Measurements from ENCODE around the gene TPRKB.
"Not testable (repeated sequence)": the region's sequence is repeated elsewhere in the genome, so short reads cannot be mapped to it uniquely, and the experiment has no call there.

The TPRKB gene

GRCh38 chr2:73736855-73737779 lies at the start of gene TPRKB:
TSS of gene TPRKB (minus strand) at chr2:73737345. CDS start at chr2:73734569, 2,776 bp downstream.
- peak; percentile 98 for DNase-seq (ENCODE audit: low read depth)

- DNase-seq (ENCODE audit: low read depth), result not testable (repeated sequence)
These were observed 46.7 kb upstream of the TPRKB start, which contains the start of gene C2orf78 for GRCh38 chr2:73783883-73784282. TSS of gene C2orf78 (plus strand) at chr2:73784183. CDS start at chr2:73784310, 127 bp downstream.

GRCh38 chr2:73783402-73783801 lies 46.3 kb upstream of the TPRKB start:
- DNase-seq (ENCODE audit: low read depth), result peak; percentile 16

DNA sequence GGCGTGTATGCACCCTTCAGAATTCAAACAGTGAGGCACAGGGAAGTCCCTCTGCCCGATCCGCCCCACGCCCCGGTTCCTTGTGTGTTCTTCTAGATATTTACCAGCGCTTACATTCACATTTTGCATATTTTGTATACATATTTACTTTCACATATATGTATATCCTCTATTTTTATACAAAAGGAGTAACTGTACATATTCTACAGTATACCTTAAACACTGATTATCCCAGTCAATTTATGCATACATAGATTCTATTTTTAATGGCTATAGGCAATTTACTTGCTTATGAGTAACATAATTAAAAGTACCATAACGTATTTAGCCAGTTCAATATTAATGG lies 43.1 kb upstream of the TPRKB start:
- no peak for DNase-seq (ENCODE audit: low read depth)

DNA sequence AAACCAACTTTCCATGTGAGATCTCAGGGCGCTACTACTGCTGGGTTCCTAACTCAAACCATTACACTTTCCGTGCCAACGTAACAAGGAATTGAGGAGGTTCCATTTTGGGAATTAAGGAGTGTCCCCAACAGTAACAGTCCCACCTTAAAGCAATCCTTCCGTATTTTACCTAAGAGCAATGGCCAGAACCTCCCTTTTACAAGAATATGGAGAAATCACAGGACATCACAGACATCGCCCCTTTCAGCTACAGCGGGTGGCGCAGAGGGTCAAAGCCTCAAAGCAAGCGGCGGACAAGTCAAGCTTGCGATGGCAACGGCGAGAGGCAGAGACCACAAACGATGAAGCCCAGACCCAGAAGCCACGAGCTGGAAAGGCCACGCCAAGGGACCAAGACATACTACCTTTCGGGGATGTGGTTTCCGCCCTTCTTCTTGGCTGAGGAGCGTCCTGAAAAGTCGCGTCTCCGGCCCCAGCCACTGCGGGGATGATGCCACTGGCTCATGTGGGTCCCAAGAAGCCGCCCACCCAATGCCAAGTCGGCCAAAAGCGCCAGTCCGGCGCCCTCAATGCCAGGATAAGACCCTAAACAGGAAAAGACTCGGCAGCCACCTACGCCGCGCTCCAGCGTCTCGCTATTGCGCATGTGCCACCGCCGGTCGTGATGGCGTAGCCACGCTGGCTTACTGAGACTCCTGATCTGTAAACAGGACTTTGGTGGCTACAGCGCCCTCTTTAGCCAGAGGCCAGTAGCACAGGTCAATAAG lies 42.5 kb upstream of the TPRKB start, which contains the start of gene DUSP11:
TSS of gene DUSP11 (minus strand) at position 637 of the 770 bp plus-strand sequence. CDS start at position 508, 129 bp downstream.
- DNase-seq (ENCODE audit: low read depth), result peak; percentile 95

DNA sequence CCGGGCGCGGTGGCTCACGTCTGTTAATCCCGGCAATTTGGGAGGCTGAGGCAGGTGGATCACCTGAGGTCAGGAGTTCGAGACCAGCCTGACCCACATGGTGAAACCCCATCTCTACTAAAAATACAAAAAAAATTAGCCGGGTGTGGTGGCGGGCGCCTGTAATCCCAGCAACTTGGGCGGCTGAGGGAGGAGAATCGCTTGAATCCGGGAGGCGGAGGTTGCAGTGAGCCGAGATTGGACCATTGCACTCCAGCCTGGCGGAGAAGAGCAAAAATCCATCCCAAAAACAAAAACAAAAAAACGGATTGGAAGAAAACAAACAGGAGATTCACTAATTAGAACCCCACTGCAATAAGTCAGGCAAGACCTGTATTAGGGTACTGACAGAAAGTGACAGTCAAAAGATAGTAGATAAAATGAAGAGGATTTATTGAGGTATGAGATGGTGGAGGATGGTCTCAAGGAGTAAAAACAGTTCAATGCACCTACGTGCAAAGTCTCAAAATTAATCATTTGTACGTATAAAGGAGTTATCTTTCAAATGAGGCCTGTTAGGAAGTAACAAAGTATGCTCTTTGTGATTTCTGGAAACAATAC lies 41.8 kb upstream of the TPRKB start:
- DNase-seq (ENCODE audit: low read depth), result not testable (repeated sequence)

GRCh38 chr2:73776869-73777519 lies 39.8 kb upstream of the TPRKB start:
- DNase-seq (ENCODE audit: low read depth), result peak; percentile 44

DNA sequence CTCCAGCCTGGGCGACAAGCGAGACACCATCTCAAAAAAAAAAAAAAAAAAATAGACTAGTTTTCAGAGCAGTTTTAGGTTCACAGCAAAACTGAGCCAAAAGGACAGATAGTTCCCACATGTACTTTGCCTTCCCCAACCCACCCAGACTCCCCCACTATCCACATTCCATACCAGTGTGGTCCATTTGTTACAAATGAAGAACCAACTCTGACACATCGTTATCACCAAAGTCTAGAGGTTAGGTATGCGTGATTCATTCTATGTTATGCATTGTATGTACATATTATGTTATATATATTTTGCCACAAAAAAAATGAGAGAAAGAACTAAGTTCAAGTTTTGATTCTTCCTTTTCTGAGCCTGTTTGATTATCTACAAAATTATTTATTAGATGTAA lies 39.2 kb upstream of the TPRKB start:
- no peak for DNase-seq (ENCODE audit: low read depth)

GRCh38 chr2:73772819-73773218 lies 35.7 kb upstream of the TPRKB start:
- no peak for DNase-seq (ENCODE audit: low read depth)

DNA sequence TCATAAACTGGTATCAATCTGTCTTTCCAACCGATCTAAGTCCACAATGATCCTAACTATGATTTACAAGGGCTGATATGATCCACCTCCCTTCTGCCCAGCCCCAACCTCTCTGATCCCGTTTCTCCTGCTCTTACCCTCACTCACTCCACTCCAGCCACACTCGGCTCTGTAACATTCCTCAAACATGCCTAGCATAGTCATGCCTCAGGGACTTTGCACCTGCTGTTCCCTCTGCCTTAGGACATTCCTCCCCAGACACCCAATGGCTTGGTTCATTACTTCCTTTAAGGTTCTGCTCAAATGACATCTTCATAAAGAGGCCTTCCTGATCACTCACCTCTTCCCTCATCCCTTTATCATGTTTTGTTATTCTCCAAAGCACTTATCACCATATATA lies 33.6 kb upstream of the TPRKB start:
- no peak for DNase-seq (ENCODE audit: low read depth)

DNA sequence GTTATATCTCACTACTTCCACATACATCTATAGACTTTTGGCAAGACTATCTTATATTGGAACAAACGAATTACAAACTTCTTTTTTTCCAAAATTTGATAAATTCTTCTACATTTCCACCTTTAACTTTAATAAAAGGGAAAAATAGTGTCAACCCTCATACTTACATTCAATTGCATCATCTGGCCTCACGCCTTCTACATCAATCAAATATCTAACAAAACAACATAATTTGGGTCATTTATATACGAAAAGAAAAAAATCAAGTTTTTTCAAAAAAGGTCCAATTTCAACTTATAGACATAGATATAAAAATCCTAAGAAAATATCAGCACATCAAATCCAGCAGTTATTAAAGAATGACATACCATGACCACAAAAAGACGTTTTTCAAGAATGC lies 29.8 kb upstream of the TPRKB start:
- no peak for DNase-seq (ENCODE audit: low read depth)

DNA sequence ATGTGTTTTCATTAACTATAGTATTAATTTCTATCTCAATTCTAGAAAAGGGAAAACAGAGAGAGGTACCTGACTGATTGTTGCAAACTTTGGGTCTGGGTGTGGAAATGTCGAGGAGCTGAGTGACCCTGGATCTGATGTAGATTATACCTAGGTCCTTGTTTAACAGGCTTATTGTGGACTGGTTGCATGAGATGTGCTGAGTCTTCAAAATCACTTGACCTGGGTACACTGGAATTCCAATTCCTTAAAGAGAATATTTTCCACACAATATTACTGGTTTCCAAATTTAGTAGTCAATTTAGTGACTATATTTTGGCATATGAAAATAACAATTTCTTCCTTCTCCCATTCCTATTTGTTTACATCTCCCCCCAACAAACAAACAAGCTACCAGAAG lies 29.2 kb upstream of the TPRKB start:
- DNase-seq (ENCODE audit: low read depth), result no peak

DNA sequence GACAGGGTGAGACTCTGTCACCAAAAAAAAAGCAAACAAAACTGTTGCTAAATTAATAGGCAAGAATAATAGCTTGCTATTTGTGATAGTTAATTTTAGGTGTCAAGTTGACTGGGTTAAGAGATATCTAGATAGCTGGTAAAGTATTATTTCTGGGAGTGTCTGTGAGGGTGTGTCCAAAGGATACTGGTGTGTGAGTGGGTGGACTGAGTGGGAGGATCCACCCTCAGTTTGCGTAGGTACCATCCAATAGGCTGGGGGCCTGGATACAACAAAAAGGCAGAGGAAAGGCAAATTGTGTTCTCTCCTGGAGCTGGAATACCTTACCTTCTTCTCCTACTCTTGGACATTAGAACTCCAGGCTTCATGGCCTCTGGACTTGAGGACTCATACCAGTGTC lies 27.8 kb upstream of the TPRKB start:
- no peak for DNase-seq (ENCODE audit: low read depth)

GRCh38 chr2:73762571-73762970 lies 25.4 kb upstream of the TPRKB start:
- DNase-seq (ENCODE audit: low read depth), result no peak

GRCh38 chr2:73759904-73760303 lies 22.8 kb upstream of the TPRKB start:
- DNase-seq (ENCODE audit: low read depth), result no peak

DNA sequence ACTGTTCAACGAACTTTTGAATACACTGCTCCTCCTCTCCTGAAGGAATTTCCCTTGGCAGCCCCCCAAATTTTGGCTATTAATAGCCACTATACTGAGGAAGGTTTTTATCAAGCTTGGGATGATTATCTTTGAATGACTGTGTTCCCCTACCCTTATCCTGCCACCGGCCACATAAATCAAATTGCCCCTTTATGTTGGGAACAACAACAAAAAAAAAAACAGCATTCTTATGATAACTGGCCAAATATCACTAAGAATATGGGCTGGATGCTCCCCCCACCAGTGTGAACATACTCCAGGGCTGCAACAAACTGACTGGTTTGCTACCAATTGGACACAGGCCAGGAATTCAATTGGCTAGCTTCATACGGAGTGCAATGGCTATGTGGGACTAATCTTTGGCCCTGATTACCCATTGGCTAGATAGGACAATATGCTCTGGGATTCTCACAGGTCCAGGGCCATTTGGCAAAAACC lies 22.2 kb upstream of the TPRKB start:
- no peak for DNase-seq (ENCODE audit: low read depth)

DNA sequence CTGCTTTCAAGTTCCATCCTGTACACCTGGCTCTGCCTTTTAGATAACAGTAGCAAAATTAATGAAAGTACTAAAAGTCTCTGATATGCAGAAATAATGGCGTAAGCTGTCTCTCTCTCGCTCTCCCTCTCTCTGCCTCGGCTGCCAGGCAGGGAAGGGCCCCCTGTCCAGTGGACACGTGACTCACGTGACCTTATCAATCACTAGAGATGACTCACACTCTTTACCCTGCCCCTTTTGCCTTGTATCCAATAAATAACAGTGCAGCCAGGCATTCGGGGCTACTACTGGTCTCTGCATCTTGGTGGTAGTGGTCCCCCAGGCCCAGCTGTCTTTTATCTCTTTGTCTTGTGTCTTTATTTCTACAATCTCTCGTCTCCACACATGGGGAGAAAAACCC lies 17.2 kb upstream of the TPRKB start:
- not testable (repeated sequence) for DNase-seq (ENCODE audit: low read depth)

GRCh38 chr2:73749314-73749713 lies 12.2 kb upstream of the TPRKB start:
- no peak for DNase-seq (ENCODE audit: low read depth)

- no peak for DNase-seq (ENCODE audit: low read depth)
These were observed 9.7 kb upstream of the TPRKB start for GRCh38 chr2:73746877-73747208.

- no peak for DNase-seq (ENCODE audit: low read depth)
These were observed 9.1 kb upstream of the TPRKB start for GRCh38 chr2:73746015-73746876.

DNA sequence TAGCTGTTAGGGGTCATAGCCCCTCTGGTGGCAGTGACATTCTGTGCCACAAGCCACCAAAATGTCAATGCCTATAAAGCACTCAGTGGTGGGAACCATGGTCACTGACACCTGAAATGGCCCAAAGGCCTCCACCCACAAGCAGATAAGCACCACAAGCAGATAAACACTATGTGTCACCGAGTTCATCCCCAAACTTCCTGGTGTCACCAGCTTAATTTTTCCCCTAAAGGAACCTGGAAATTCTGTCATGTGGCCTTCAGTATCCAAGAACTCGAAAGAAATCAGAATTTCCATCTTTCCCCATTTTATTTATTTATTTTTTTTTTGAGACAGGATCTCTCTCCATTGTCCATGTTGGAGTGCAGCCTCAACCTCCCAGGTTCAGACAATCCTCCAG lies 3.6 kb upstream of the TPRKB start:
- no peak for DNase-seq (ENCODE audit: low read depth)
